ENCODE measurements around the gene ARAP1. TPM values are rescaled to one million over a fixed set of nuclear protein-coding genes. Genes with fewer than 3 reads are reported as not detected.

ARAP1 gene
- total RNA-seq, 1 donor from 2014 or later, result 139 TPM

- ChIA-PET POLR2A (no interaction called here), CTCF (interaction anchor here (0.9 kb wide), 1 partner anchor 74 kb away, joined by 3 read pairs; no protein-coding TSS in a partner anchor)
- peaks cover 27% of the 10 kb centered on the region for H3K36me3 Mint-ChIP-seq (ENCODE audit: low read depth)
- peaks cover 17% of the 10 kb centered on the region for H3K4me1 Mint-ChIP-seq
- H3K27ac Mint-ChIP-seq, result no peak overlapping the region
- TF ChIP-seq, protein P1, sequence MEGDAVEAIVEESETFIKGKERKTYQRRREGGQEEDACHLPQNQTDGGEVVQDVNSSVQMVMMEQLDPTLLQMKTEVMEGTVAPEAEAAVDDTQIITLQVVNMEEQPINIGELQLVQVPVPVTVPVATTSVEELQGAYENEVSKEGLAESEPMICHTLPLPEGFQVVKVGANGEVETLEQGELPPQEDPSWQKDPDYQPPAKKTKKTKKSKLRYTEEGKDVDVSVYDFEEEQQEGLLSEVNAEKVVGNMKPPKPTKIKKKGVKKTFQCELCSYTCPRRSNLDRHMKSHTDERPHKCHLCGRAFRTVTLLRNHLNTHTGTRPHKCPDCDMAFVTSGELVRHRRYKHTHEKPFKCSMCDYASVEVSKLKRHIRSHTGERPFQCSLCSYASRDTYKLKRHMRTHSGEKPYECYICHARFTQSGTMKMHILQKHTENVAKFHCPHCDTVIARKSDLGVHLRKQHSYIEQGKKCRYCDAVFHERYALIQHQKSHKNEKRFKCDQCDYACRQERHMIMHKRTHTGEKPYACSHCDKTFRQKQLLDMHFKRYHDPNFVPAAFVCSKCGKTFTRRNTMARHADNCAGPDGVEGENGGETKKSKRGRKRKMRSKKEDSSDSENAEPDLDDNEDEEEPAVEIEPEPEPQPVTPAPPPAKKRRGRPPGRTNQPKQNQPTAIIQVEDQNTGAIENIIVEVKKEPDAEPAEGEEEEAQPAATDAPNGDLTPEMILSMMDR (IDR thresholded peaks at IDR 0.05), result no peak
- no peaks in the 10 kb centered on the region for H3K27me3 Mint-ChIP-seq
- DNase-seq (no peak), ATAC-seq (ENCODE audit: low read depth) (no peak)
- no peaks in the 10 kb centered on the region for H3K9me3 Mint-ChIP-seq
- intact Hi-C loops (cut with micrococcal nuclease), result no loop called here
- no peak overlapping the region for H3K4me3 Mint-ChIP-seq
Observed at GRCh38 chr11:72758304-72758689, 6.1 kb upstream of the ARAP1 start.

DNA sequence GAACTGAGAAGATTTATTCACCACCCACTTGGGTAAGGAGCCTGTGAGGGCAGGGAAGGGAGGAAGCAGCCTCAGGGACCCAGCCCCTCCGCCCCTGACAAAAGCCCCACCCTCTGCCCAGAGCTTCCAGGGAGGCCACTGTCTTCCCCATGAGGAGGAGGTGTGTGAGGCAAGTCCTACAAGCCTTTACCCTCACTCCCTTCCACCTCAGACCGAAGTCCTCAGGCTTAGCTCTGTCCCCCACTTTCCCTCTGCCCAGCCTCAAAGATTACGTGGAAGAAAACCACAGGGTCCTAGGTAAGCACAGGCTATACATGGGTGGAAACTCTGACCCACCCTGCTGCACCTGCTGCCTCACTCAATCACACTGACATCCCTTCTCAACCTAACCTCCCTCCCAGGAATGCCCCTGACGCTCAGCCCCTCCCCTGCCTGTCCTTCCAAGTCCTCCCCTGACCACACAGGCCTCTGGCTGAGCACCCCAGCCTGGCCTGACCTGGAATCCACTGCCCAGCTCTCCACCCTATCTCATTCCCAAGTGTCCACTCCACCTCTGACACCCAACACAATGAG, 3.6 kb upstream of the ARAP1 start:
- no peak for DNase-seq
- Mint-ChIP-seq H3K4me3 (no peak overlapping the region), H3K27me3 (no peaks in the 10 kb centered on the region), H3K4me1 (peaks cover 23% of the 10 kb centered on the region), H3K36me3 (ENCODE audit: low read depth) (peaks cover 27% of the 10 kb centered on the region), H3K27ac (no peak overlapping the region), H3K9me3 (no peaks in the 10 kb centered on the region)
- ChIA-PET CTCF (no interaction called here), POLR2A (no interaction called here)
- intact Hi-C loops (cut with micrococcal nuclease), result no loop called here
- TF ChIP-seq, protein P1 (IDR thresholded peaks at IDR 0.05), result no peak
- no peak for ATAC-seq (ENCODE audit: low read depth)

GRCh38 chr11:72754544-72755155, 2.4 kb upstream of the ARAP1 start:
- H3K9me3 Mint-ChIP-seq, result no peaks in the 10 kb centered on the region
- ChIA-PET CTCF (no interaction called here), POLR2A (no interaction called here)
- H3K27me3 Mint-ChIP-seq, result no peaks in the 10 kb centered on the region
- TF ChIP-seq, protein P1 (IDR thresholded peaks at IDR 0.05), result no peak
- H3K27ac Mint-ChIP-seq, result no peak overlapping the region
- intact Hi-C loops (cut with micrococcal nuclease), result no loop called here
- ATAC-seq (ENCODE audit: low read depth) (no peak), DNase-seq (no peak)
- H3K4me3 Mint-ChIP-seq, result no peak overlapping the region
- peaks cover 33% of the 10 kb centered on the region for H3K4me1 Mint-ChIP-seq
- peaks cover 29% of the 10 kb centered on the region for H3K36me3 Mint-ChIP-seq (ENCODE audit: low read depth)

- ChIA-PET CTCF (no interaction called here), POLR2A (no interaction called here)
- TF ChIP-seq, protein P1 (IDR thresholded peaks at IDR 0.05), result no peak
- no peak overlapping the region for H3K27ac Mint-ChIP-seq
- H3K9me3 Mint-ChIP-seq, result no peaks in the 10 kb centered on the region
- DNase-seq (no peak), ATAC-seq (ENCODE audit: low read depth) (no peak)
- no peaks in the 10 kb centered on the region for H3K27me3 Mint-ChIP-seq
- intact Hi-C loops (cut with micrococcal nuclease), result no loop called here
- H3K36me3 Mint-ChIP-seq (ENCODE audit: low read depth), result peaks cover 29% of the 10 kb centered on the region
- H3K4me3 Mint-ChIP-seq, result no peak overlapping the region
- H3K4me1 Mint-ChIP-seq, result peaks cover 38% of the 10 kb centered on the region
Observed at GRCh38 chr11:72754149-72754543, 1.9 kb upstream of the ARAP1 start.

DNA sequence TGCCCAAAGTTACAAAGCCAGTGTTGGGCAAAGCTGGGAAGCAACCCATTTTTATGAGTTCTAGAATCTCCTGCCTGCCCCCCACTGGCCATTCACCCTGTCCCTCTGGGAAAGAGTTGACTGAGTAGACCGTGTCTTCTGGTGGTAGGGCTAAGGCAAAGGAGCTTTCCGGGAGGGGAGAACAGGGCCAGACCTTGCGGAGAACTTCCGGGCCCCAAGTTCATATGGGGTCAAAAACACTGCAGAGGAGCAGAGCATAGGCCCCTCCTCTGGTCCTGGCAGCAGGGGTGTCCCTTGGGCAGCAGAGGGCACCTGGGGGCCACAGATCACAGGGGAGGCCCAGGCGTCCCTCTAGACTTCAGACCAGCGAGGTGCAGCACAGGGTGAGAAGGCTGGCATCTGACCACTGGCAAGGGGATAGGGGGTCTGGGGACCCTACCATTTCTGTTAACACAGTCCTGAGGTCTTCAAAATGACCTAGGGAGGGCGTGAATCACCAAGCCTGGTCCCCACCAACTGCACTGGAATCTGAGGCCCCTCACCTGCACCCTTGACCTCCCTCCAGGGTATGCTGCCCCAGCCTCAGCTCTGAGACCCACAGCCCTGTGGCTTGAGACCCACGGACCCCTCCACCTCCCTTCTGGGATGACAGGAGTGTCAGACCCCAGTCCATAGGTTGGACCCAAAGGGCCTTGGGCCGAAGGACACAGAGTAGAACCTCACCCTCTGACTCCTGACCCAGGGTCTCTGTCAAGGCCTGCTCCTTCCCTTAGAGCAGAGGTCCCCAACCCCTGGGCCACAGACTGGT, 1.3 kb upstream of the ARAP1 start:
- DNase-seq (no peak), ATAC-seq (ENCODE audit: low read depth) (no peak)
- intact Hi-C loops (cut with micrococcal nuclease), result loop anchor here (2.0 kb wide), 1 partner anchor 61 kb away; the partner anchor contains the start of gene ATG16L2
- TF ChIP-seq, protein P1 (IDR thresholded peaks at IDR 0.05), result no peak
- no peak overlapping the region for H3K27ac Mint-ChIP-seq
- H3K4me1 Mint-ChIP-seq, result peaks cover 42% of the 10 kb centered on the region
- peaks cover 31% of the 10 kb centered on the region for H3K36me3 Mint-ChIP-seq (ENCODE audit: low read depth)
- ChIA-PET CTCF (interaction anchor here (1.2 kb wide), 1 partner anchor 29 kb away, joined by 5 read pairs; no protein-coding TSS in a partner anchor), POLR2A (interaction anchor here (1.3 to 1.5 kb wide), 3 partner anchors 10 to 28 kb away, joined by 6 to 11 read pairs (median 7); no protein-coding TSS in a partner anchor)
- no peaks in the 10 kb centered on the region for H3K27me3 Mint-ChIP-seq
- peak overlapping the region; percentile 91 for H3K4me3 Mint-ChIP-seq
- H3K9me3 Mint-ChIP-seq, result no peaks in the 10 kb centered on the region
